ENCODE data around the gene GSTP1.
"Not testable (repeated sequence)": the region's sequence is repeated elsewhere in the genome, so short reads cannot be mapped to it uniquely, and the experiment has no call there.

GSTP1 gene

GRCh38 chr11:67564230-67564629 lies 19.4 kb upstream of the GSTP1 start:
- no peak for DNase-seq

- no peak for DNase-seq
These were observed 12.2 kb upstream of the GSTP1 start for GRCh38 chr11:67571443-67571842.

GRCh38 chr11:67572305-67572704 lies 11.3 kb upstream of the GSTP1 start:
- no peak for DNase-seq

GRCh38 chr11:67572747-67573419 lies 10.7 kb upstream of the GSTP1 start:
- peak in 1 of 5 donors; percentile 17 for DNase-seq

GRCh38 chr11:67574938-67575337 lies 8.7 kb upstream of the GSTP1 start:
- no peak for DNase-seq

GRCh38 chr11:67576735-67577475 lies 6.7 kb upstream of the GSTP1 start:
- DNase-seq: no peak

GRCh38 chr11:67577951-67578350 lies 5.7 kb upstream of the GSTP1 start:
- no peak for DNase-seq

GRCh38 chr11:67581469-67581868 lies 2.1 kb upstream of the GSTP1 start:
- DNase-seq: no peak

GRCh38 chr11:67582011-67582410 lies 1.6 kb upstream of the GSTP1 start:
- DNase-seq: no peak

GRCh38 chr11:67584205-67584880 lies 731 bp downstream of the GSTP1 start:
- DNase-seq: peak in 1 of 5 donors; percentile 38

GRCh38 chr11:67584881-67585873 lies 1.6 kb downstream of the GSTP1 start:
- DNase-seq: no peak

GRCh38 chr11:67585911-67586310 lies 2.3 kb downstream of the GSTP1 start:
- DNase-seq: no peak

GRCh38 chr11:67586568-67587250 lies 3.1 kb downstream of the GSTP1 start:
- DNase-seq: no peak

- DNase-seq: no peak
These were observed 4.5 kb downstream of the GSTP1 start for GRCh38 chr11:67588136-67588503.

- not testable (repeated sequence) for DNase-seq
These were observed 5.3 kb downstream of the GSTP1 start for GRCh38 chr11:67588899-67589415.

- DNase-seq: no peak
These were observed 9.4 kb downstream of the GSTP1 start for GRCh38 chr11:67592880-67593564.

GRCh38 chr11:67593565-67593905 lies 9.9 kb downstream of the GSTP1 start:
- DNase-seq: no peak

- DNase-seq: no peak
These were observed 10.9 kb downstream of the GSTP1 start for GRCh38 chr11:67594480-67594879.

GRCh38 chr11:67596753-67597300 lies 13.2 kb downstream of the GSTP1 start:
- no peak for DNase-seq

- DNase-seq: not testable (repeated sequence)
These were observed 13.8 kb downstream of the GSTP1 start for GRCh38 chr11:67597458-67597857.

GRCh38 chr11:67597963-67598362 lies 14.4 kb downstream of the GSTP1 start:
- not testable (repeated sequence) for DNase-seq
